A549 (cell line): Measurements from ENCODE around the gene RET.

ENCODE experiments used
- JUN ChIP-seq, 2 experiments: fragments of >200 bp; sonication (Bioruptor Twin); formaldehyde crosslinking; IDR thresholded peaks; 2 replicates in 1 of 2; 3 replicates in 1 of 2; pipeline ENCODE4 v1.6.1; 2016 to 2017
- MAFK ChIP-seq: fragments of 450-650 bp; IDR thresholded peaks from 2 replicates; pipeline ENCODE4 v1.6.1; 2014; ENCODE audit not compliant: partially characterized antibody
- NR3C1 ChIP-seq: fragments of >200 bp; sonication (Bioruptor Twin); formaldehyde crosslinking; IDR thresholded peaks from 3 replicates; pipeline ENCODE4 v1.6.1; 2017
- RARB ChIP-seq: fragments of 250-450 bp; sonication (Bioruptor Pico); IDR thresholded peaks from 2 replicates; pipeline ENCODE4 v1.8.0; 2021; ENCODE audit warnings: mild to moderate bottlenecking, moderate library complexity
- TF ChIP-seq, protein P1 (sequence below): fragments of >200 bp; sonication (Bioruptor Twin); formaldehyde crosslinking; IDR thresholded peaks from 3 replicates; pipeline ENCODE4 v1.5.1; 2016

DNA sequence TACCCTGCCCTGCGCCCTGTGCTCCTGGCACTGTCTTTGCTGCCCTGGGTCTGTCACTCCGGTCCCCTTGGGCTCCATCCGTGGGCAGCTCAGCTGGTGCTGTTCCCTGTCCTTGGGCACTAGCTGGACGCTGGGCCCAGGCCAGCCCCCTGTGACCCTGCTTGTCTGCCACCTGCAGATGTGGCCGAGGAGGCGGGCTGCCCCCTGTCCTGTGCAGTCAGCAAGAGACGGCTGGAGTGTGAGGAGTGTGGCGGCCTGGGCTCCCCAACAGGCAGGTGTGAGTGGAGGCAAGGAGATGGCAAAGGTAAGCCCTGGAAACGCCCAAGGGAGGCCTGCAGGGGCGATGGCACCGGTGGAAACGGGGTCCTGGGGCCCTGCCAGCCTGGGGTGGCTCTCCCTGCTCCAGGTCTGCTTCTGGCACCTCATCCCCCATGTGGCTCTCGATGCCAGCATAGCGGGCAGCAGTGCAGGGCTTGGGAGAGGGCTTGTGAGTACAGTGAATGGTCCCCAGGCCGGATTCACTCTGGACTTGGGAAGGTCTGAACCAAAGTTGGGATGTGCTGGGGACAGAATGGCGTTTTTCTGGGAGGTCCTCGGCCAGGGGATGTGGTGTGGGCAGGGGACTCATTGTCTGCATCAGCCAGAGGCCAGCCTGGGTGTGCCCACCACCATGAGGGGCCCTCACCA lies 35.2 kb downstream of the RET start:
- no peak for TF ChIP-seq RARB (CRISPR knock-in tag)
- TF ChIP-seq, protein P1, sequence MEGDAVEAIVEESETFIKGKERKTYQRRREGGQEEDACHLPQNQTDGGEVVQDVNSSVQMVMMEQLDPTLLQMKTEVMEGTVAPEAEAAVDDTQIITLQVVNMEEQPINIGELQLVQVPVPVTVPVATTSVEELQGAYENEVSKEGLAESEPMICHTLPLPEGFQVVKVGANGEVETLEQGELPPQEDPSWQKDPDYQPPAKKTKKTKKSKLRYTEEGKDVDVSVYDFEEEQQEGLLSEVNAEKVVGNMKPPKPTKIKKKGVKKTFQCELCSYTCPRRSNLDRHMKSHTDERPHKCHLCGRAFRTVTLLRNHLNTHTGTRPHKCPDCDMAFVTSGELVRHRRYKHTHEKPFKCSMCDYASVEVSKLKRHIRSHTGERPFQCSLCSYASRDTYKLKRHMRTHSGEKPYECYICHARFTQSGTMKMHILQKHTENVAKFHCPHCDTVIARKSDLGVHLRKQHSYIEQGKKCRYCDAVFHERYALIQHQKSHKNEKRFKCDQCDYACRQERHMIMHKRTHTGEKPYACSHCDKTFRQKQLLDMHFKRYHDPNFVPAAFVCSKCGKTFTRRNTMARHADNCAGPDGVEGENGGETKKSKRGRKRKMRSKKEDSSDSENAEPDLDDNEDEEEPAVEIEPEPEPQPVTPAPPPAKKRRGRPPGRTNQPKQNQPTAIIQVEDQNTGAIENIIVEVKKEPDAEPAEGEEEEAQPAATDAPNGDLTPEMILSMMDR = no peak
- no peak for TF ChIP-seq NR3C1
- no peak for TF ChIP-seq MAFK
- no peak for TF ChIP-seq JUN (IDR thresholded peaks at IDR 0.05)
